Measurements from ENCODE around the gene SMYD3.

SMYD3 gene

DNA sequence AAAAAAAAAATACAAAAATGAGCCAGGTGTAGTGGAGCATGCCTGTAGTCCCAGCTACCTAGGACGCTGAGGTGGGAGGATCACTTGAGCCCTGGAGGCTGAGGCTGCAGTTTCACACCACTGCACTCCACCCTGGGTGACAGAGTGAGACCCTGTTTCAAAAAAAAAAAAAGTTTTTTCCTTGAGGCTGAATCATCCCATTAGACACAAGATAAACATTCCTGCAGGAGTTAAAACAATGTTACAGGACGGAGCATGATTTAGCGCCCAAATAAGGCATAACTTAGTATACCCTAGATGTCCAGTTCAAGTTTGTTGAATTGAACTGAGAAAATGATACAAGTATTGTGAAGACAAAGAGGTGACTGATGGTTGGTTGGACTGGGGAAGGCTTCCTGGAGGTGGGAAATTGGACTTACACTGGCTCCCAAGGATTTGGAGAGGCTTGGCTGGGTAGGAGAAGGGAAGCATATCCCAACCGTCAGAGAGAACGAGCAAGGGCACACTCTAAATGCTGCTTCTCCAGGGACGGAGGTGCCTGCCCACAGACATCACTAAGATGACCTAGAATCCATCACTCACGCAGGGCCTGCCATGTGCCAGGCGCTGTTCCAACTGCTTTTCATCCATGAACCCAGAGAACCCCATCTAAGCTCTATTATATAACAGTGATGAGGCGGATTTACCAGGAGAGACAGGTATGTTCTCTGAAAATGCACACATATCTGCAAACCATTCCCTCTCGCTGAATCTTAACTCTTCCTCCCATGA is 741.7 kb downstream of the SMYD3 start:
- H3K4me3 ChIP-seq (ENCODE audit: control insufficient read depth, low read depth, low read length): no peak overlapping the region
- TF ChIP-seq, protein P1, sequence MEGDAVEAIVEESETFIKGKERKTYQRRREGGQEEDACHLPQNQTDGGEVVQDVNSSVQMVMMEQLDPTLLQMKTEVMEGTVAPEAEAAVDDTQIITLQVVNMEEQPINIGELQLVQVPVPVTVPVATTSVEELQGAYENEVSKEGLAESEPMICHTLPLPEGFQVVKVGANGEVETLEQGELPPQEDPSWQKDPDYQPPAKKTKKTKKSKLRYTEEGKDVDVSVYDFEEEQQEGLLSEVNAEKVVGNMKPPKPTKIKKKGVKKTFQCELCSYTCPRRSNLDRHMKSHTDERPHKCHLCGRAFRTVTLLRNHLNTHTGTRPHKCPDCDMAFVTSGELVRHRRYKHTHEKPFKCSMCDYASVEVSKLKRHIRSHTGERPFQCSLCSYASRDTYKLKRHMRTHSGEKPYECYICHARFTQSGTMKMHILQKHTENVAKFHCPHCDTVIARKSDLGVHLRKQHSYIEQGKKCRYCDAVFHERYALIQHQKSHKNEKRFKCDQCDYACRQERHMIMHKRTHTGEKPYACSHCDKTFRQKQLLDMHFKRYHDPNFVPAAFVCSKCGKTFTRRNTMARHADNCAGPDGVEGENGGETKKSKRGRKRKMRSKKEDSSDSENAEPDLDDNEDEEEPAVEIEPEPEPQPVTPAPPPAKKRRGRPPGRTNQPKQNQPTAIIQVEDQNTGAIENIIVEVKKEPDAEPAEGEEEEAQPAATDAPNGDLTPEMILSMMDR (IDR thresholded peaks at IDR 0.05; ENCODE audit: control insufficient read depth, insufficient read depth, low read depth, low read length, missing control alignments): no peak
- no peak for DNase-seq (ENCODE audit: low read depth)

DNA sequence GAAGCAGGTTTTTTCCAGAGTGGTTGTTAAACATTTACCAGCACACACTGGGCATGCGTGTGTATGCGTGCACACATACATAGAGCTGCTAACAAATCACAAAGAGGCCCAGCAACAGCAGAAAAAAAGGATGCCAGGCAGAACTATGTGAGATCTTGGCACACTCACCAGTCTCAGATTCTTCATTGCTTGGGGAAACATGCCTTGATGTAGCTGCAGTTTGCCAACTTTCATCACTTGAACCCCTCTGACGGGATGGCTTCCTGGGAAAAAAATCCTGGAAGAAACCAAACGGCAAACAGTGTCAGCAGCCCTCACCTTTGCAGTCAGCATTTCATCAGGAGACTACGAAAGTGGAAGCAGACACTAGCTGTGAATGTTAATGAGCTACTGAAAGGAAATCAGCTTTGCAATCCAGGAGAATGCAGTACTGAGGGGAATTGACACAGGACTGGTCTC is 743.2 kb downstream of the SMYD3 start:
- DNase-seq (ENCODE audit: low read depth): no peak
- no peak overlapping the region for H3K4me3 ChIP-seq (ENCODE audit: control insufficient read depth, low read depth, low read length)
- TF ChIP-seq, protein P1 (IDR thresholded peaks at IDR 0.05; ENCODE audit: control insufficient read depth, insufficient read depth, low read depth, low read length, missing control alignments): no peak

DNA sequence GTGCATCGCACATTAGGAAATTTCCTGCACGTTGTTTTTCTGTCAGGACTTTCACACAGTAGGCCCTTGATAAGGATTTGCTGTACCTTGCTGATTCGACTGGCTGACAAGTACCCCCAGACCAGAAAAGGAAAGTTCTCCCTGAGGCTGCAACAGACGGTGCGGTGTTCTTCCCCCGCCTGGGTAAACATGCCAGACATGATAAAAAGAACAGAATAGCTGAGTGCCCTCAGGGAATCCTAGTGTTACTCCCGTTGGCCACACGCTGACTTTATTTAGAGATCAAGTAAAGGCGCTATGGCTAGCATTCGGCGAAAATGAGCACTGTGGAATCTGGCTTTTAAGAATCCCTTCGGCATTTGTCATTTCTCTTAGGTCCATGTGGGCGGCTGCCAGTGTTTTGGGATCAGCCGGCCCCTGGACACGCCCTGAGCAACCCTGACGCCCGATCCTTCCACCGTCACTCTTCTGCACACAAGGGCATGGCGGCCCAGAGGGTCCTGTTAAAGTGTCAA is 744.6 kb downstream of the SMYD3 start:
- DNase-seq (ENCODE audit: low read depth): no peak
- no peak overlapping the region for H3K4me3 ChIP-seq (ENCODE audit: control insufficient read depth, low read depth, low read length)
- TF ChIP-seq, protein P1 (IDR thresholded peaks at IDR 0.05; ENCODE audit: control insufficient read depth, insufficient read depth, low read depth, low read length, missing control alignments): no peak

DNA sequence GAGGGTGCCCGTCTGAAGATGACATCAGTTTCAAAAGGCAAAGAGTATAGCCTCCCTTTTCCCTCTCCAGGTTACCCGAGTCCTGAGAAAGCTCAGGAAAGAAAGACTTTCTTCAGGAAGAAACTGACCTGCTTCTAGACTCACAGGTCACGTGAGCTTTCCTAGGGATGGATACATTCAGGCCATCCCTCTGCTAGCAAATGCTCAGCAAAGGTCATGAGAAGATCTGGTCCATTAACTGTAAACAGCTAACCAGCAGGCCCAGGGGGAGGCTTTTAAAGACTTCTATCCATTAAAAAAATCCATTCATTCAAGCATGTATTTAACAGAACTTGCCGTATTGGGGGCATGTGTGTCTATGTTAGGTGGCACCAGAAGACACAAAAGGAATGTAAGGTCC is 746.8 kb downstream of the SMYD3 start:
- TF ChIP-seq, protein P1 (IDR thresholded peaks at IDR 0.05; ENCODE audit: control insufficient read depth, insufficient read depth, low read depth, low read length, missing control alignments): no peak
- no peak overlapping the region for H3K4me3 ChIP-seq (ENCODE audit: control insufficient read depth, low read depth, low read length)
- no peak for DNase-seq (ENCODE audit: low read depth)

DNA sequence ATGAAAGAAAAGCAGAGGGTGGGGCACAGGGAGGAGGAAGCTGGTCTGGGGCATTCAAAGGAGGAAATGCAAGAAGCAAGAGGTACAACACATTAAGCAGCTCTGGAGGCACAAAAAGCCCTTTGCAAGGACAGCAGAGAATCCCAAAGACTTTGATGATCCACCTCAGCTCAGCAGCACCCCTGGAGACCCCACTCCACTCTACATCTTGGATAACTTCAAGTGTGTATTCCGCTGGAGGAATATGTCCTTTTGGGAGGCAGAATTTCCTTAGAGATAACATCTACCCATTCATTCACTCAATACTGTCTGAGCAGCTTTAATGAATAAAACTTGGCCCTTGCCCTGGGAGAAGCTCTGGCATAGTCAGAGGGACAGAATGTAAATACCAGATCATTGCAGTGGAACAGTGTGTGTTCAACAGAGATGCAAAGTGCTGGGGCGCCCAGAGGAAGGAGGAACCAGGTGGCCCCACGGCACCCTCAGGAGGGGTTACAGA is 752.6 kb downstream of the SMYD3 start:
- DNase-seq (ENCODE audit: low read depth): no peak
- no peak overlapping the region for H3K4me3 ChIP-seq (ENCODE audit: control insufficient read depth, low read depth, low read length)
- TF ChIP-seq, protein P1 (IDR thresholded peaks at IDR 0.05; ENCODE audit: control insufficient read depth, insufficient read depth, low read depth, low read length, missing control alignments): no peak

DNA sequence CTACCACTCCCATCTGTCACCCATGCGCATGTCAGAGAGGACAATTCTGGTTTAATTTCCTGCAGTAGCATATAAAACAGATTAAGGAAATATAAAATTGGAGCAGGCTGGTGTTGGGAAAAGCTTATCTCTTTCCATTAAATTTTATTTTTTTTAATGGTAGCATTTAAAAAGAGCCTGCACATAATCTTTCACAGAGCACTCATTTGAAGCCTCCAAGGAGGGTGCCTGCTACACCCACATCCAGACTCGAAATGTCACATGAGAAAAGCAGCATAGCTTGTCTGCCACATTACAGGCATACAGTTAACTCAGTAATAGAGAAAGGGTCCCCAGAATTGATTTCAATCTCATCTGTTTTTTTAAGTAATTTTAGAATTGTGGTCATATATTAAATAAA is 753.3 kb downstream of the SMYD3 start:
- TF ChIP-seq, protein P1 (IDR thresholded peaks at IDR 0.05; ENCODE audit: control insufficient read depth, insufficient read depth, low read depth, low read length, missing control alignments): no peak
- no peak overlapping the region for H3K4me3 ChIP-seq (ENCODE audit: control insufficient read depth, low read depth, low read length)
- DNase-seq (ENCODE audit: low read depth): no peak
